SU-DHL-6 (cell line): ENCODE data around the gene C19orf25.

ENCODE experiments used
- EZH2phosphoT487 ChIP-seq: fragments of 200-600 bp; sonication (generic), shearing (Covaris generic); conservative IDR thresholded peaks from 2 replicates; pipeline ENCODE4 v1.6.1; 2018; ENCODE audit warnings: mild to moderate bottlenecking, antibody characterized with exemption, low read length, moderate library complexity, mixed read lengths
- TF ChIP-seq, protein P1 (sequence below): fragments of 200-600 bp; sonication (generic); IDR thresholded peaks from one replicate; pipeline ENCODE4 v1.5.1; 2017; ENCODE audit warnings: antibody characterized with exemption, mild to moderate bottlenecking, low read length, moderate library complexity; ENCODE audit not compliant: insufficient read depth, poor library complexity, severe bottlenecking

GRCh38 chr19:1467490-1468273, 11.3 kb downstream of the C19orf25 start:
- TF ChIP-seq EZH2phosphoT487, result no peak
- TF ChIP-seq, protein P1, sequence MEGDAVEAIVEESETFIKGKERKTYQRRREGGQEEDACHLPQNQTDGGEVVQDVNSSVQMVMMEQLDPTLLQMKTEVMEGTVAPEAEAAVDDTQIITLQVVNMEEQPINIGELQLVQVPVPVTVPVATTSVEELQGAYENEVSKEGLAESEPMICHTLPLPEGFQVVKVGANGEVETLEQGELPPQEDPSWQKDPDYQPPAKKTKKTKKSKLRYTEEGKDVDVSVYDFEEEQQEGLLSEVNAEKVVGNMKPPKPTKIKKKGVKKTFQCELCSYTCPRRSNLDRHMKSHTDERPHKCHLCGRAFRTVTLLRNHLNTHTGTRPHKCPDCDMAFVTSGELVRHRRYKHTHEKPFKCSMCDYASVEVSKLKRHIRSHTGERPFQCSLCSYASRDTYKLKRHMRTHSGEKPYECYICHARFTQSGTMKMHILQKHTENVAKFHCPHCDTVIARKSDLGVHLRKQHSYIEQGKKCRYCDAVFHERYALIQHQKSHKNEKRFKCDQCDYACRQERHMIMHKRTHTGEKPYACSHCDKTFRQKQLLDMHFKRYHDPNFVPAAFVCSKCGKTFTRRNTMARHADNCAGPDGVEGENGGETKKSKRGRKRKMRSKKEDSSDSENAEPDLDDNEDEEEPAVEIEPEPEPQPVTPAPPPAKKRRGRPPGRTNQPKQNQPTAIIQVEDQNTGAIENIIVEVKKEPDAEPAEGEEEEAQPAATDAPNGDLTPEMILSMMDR, result no peak
